ENCODE data around the gene UQCR11. TPM values are rescaled to one million over a fixed set of nuclear protein-coding genes. Genes with fewer than 3 reads are reported as not detected.

Gene UQCR11
- total RNA-seq (100 to 1,000 TPM; 130 to 132 TPM), polyA plus RNA-seq (100 to 1,000 TPM; 545 to 646 (median 558) TPM), total RNA-seq (7.4 to 24.1 (median 13.1) reads per million in 6 experiments)

DNA sequence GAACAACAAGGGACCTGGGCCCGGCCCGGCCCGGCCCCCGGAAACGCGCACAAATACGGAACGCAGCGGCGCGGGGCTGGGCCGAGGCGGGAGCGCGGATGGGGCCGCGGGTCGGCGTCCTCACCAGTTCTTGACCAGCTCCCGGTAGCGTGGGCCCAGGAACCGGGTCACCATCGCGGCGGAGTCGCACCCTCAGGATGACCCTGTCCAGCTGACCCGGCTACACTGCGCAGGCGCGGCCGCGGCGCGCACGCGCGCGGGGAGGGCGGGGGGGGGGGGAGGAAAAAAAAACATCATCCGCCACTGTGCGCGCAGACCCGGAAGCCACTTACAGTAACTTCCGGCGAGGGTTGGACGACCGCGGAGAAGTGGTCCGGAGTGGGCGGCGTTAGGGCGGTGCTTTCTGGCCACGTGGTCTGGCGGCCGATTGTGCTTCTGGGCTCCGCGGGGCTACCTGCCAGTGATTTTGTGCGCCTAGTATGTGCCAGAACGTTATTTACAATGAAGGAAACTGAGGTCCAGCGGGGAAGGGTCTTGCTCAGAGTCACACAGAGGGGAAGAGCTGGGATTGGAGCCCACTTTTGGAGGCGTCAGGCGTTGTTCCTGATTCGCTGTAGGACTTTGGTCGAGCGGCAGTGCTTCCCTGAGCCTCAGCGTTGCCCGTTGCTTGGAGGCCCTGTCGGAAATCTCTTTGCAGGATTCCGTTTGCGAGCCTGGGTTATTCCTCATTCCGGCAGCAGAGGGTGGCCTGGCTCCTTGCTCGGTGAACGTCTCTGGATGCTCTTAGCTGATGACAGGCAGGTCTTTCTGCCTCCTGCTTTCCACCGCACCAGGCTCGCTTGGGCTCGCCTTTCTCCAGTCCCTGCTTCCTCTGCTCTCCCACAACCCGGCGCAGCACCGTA, at the start of gene UQCR11:
Gene UQCR11, minus strand, starts transcription at position 227 of the 902 bp plus-strand sequence. Its CDS starts 53 bp downstream, at position 174.
- Mint-ChIP-seq H3K27me3 (no peaks in the 10 kb centered on the region), H3K4me1 (peaks cover 21 to 68% (median 57%) of the 10 kb centered on the region in 4 donors), H3K36me3 (peaks cover 0 to 3% (median 2%) of the 10 kb centered on the region in 3 donors), H3K27ac (peak within 1 kb of the TSS; percentile 94 to 100 (median 98)), H3K9me3 (no peaks in the 10 kb centered on the region), H3K4me3 (peak within 1 kb of the TSS; percentile 91 to 99 (median 98))
- DNase-seq (peak; percentile 85 to 95 (median 88)), ATAC-seq (peak; percentile 78 to 85)
- POLR2A ChIA-PET = interaction anchor here (0.6 to 4.7 kb wide), 11 partner anchors 9 to 163 kb away, joined by 3 to 52 read pairs (median 6); partner anchors contain the start of genes MBD3 and TCF3

DNA sequence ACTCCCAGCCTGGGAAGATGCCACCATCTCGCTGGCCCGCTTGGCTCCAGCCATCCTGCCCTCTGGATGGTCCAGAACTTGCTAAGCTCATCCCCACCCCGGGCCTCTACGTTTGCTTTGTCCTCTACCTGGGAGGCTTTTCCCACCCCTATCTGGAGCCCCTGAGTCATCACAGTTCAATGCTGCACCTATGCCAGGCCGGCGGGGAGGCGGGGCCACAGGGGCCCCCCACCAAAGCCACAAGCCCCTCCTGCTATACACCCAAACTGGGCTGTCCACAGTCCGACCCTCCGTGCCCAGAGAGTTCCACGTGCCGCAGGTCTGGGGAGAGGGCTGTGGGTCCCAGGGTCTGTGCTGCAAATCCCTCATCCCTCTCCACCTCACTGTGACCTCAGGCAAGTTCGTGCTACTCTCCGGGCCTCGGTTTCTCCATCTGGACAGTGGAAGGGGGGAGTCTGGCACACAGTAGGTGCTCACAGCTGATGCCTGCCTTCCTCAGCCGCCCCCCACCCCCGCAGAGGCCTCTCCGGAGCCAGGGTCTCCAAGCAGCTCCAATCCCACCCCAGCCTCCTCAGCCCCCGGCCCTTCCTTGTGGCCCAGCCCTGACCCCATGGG, 49.0 kb upstream of the UQCR11 start:
- Mint-ChIP-seq H3K9me3 (peaks cover 0 to 2% (median 0%) of the 10 kb centered on the region in 9 donors), H3K27me3 (no peaks in the 10 kb centered on the region), H3K4me1 (peaks cover 9 to 31% (median 14%) of the 10 kb centered on the region in 4 donors), H3K36me3 (peaks cover 0 to 7% (median 0%) of the 10 kb centered on the region in 3 donors), H3K4me3 (peak overlapping the region in 3 of 10 donors; percentile 28 to 62 (median 50)), H3K27ac (peak overlapping the region in 1 of 10 donors; percentile 50)
- no peak for DNase-seq
- POLR2A ChIA-PET = interaction anchor here (0.6 to 4.3 kb wide), 4 partner anchors 15 to 172 kb away, joined by 3 to 37 read pairs (median 4); partner anchors contain the start of gene MBD3
- ATAC-seq = no peak

DNA sequence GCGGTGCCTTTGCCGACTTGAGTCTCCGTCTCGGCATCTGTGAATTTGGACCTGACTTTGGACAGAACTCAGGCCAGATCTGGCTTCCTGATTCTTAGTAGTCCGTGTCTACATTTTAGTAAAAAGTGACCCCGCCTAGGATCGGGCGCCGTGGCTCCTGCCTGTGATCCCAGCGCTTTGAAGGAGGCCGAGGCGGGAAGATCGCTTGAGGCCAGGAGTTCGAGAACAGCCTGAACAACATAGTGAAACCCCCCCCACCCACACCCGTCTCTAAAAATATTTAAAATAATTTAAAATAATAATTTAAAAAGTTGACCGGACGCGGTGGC, 48.0 kb upstream of the UQCR11 start:
- peaks cover 0 to 14% (median 0%) of the 10 kb centered on the region in 3 donors for H3K36me3 Mint-ChIP-seq
- DNase-seq (no peak), ATAC-seq (no peak)
- POLR2A ChIA-PET = interaction anchor here (0.6 to 4.3 kb wide), 9 partner anchors 28 to 587 kb away, joined by 3 to 37 read pairs (median 4); partner anchors contain the start of genes ARHGAP45, CIRBP, FAM174C and MBD3
- H3K9me3 Mint-ChIP-seq = peaks cover 0 to 2% (median 0%) of the 10 kb centered on the region in 9 donors
- H3K27me3 Mint-ChIP-seq = no peaks in the 10 kb centered on the region
- peak overlapping the region; percentile 65 to 92 (median 82) for H3K4me3 Mint-ChIP-seq
- H3K27ac Mint-ChIP-seq = peak overlapping the region; percentile 82 to 98 (median 93)
- peaks cover 12 to 34% (median 15%) of the 10 kb centered on the region in 4 donors for H3K4me1 Mint-ChIP-seq

DNA sequence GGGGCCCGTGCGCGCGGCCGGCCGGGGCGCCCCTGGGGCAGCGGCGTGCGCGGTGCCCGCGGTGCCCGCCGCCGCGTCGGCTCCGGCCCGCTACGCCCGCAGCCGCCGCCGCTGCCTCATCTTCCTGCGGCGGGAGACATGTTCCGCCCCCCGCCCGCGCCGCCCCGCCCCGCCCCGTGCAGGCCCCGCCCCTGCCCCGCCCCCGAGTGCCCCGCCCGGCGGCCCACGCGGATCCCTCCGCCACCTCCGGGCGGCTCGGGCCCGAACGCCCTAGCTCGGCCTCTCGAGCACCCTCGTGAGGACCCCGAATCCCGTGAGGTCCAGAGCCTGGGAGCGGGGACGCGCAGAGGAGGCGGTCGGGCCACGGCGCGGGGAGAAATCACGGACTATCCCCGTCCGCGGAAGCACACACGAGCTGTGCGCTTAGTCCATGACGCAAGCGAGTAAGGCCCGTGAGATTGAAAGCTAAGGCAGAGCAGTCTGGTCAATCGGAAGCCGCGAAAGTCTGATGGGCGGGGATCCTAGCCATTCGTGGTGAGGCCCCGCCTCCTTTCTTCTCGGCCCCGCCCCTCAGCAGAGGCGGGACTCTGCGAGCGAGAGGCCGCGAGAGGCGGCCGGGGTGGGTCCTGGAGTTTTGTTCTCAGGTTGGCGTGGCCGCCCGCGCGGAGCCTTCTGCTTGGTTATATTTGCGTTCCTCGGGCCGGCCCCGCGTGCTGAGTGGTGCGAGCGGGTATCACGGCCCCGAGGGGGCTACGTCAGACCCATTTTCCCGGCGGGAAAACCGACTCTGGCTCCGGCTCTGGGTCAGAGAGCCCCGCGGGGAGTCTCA, 47.4 kb upstream of the UQCR11 start, which contains the start of gene TCF3:
Gene TCF3, minus strand, starts transcription at position 145 of the 829 bp plus-strand sequence. CDS start 2,367 bp downstream, outside the sequence.
- peaks cover 0 to 14% (median 0%) of the 10 kb centered on the region in 3 donors for H3K36me3 Mint-ChIP-seq
- ATAC-seq (peak; percentile 86 to 88), DNase-seq (peak; percentile 96 to 100 (median 98))
- H3K4me1 Mint-ChIP-seq = peaks cover 12 to 36% (median 15%) of the 10 kb centered on the region in 4 donors
- POLR2A ChIA-PET = interaction anchor here (0.6 to 4.3 kb wide), 11 partner anchors 27 to 715 kb away, joined by 3 to 37 read pairs (median 4); partner anchors contain the start of genes ARHGAP45, CIRBP, FAM174C and MBD3
- peak within 1 kb of the TSS; percentile 87 to 97 (median 92) for H3K4me3 Mint-ChIP-seq
- H3K27ac Mint-ChIP-seq = peak within 1 kb of the TSS; percentile 90 to 98 (median 97)
- no peaks in the 10 kb centered on the region for H3K27me3 Mint-ChIP-seq
- peaks cover 0 to 2% (median 0%) of the 10 kb centered on the region in 9 donors for H3K9me3 Mint-ChIP-seq

DNA sequence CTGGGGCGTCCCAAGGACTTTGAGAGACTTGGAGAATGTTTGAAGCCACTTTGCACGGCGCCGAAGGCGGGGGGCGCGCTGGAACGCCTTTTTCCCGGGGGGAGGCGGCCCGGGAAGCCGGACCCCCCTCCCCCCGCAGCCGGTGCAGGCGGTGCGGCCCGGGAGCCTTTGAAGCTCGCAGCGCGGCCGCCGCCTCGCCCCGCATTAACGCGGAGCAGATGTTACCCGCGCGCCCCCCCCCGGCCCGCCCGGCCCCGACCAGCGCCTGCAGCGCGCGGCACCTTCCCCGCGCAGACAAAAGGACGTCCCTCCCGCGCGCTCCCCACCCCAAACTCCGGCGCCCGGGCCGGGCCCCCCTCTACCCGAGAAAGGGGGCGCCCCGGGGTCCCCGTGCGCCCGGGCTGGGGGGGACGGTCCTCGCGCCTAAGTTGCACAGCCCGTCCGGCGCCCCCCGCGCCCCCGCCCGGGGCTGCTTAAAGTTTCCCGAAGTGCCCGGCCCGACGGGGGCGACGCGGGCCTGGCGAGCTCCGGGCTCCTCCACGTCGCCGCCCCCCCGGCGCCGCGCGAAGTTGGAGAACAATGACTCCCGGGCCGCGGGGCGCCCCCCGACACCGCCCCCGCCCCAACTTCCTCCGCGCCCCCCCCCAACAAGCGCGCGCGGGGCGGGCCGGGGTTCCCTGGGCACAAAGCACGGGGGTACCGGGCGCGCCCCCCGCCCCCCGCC, 46.5 kb upstream of the UQCR11 start:
- peaks cover 0 to 2% (median 0%) of the 10 kb centered on the region in 9 donors for H3K9me3 Mint-ChIP-seq
- H3K4me1 Mint-ChIP-seq = peaks cover 10 to 33% (median 15%) of the 10 kb centered on the region in 4 donors
- DNase-seq = peak; percentile 36 to 70 (median 55)
- POLR2A ChIA-PET = interaction anchor here (0.6 to 4.3 kb wide), 12 partner anchors 10 to 383 kb away, joined by 3 to 37 read pairs (median 4); partner anchors contain the start of genes CIRBP, FAM174C, MBD3 and UQCR11
- no peaks in the 10 kb centered on the region for H3K27me3 Mint-ChIP-seq
- peak overlapping the region; percentile 87 to 97 (median 92) for H3K4me3 Mint-ChIP-seq
- H3K36me3 Mint-ChIP-seq = peaks cover 0 to 14% (median 0%) of the 10 kb centered on the region in 3 donors
- peak; percentile 13 to 27 for ATAC-seq
- H3K27ac Mint-ChIP-seq = peak overlapping the region; percentile 86 to 98 (median 96)

DNA sequence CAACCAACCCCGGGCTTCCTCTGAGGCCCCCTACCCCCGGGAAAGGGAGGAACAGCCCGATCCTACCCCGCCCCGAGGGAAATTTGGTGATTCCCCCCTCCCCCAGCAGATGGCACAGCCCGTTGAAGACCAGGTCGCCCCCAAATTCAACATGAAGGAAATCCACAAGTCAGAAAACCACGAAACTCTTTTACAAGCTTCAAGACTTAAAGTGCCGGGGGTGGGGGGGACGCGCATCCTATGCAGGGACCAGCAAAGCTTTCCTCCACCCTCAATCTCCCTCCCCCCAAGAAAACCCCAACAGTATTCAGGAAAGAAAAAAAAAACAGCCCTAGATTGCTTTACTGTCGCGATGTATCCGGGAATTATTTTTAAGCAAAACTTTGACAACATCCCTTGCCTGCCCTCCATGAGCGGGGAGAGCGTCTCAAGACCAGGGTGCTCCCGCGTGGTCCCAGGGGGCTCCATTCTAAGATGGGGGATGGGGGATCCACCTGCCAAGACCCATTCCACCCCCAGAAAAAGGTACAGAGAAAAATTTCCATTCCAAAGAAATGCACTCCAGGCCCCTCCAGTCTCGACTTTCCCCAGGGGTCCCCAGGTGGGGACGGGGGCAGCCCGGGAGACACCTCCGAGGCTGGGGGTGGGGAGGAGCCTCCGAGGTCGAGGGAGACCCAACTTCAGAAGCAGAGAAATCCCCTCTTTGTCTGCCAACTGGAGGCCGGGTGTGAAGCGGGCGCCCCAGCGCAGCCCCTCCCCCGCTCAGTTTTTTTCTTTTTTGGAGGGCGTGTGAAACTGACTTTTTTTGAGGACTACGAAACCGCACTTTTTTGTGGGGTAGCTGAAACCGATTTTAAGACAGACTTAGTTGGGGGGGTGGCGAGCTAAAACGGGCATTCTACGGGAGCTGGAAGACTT, 45.6 kb upstream of the UQCR11 start:
- peak overlapping the region; percentile 86 to 98 (median 96) for H3K27ac Mint-ChIP-seq

DNA sequence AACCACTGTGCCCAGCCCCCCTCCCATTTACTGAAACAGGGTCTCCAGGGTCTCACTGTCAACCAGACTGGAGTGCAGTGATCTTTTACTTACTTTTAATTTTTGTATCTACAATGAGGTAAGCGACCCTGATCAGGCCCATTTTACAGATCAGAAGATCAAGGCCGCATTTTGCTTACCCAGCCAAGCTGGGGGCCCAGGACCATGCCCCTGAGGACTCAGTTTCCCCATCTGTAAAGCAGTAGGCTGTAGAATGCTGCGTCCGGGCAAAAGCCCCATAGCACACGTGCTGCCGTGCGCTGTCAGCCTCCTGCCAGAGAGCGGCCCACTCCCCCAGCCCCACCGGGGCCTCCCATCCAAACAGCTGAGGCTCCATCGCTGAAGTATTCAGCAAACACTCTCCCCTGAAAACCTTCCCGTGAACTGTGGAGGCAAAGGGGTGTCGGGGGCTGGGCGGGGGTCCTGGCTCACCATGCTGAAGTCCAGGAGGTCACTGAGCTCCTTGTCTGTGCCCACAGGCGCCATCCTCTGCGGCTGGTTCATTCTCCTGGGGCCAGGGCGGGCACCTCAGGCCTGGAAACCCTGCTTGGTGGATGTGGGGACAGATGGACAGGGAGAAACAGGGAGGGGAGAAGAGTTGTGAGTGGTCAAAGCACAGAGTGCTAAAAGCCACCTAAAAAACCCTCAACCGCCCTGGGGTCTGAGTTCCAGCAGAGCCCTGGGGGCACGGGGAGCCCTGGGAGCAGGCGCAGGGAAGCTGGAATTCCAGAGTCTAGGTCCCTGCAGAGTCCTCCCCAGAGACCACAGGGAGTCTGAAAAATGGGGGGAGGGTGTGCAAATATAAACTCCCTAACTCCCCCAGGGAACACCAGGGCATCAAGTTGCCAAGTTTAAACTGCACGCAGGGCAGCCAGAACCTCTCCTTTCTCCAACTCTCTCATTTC, 44.7 kb upstream of the UQCR11 start:
- Mint-ChIP-seq H3K9me3 (peaks cover 0 to 2% (median 0%) of the 10 kb centered on the region in 9 donors), H3K27me3 (no peaks in the 10 kb centered on the region), H3K4me3 (peak overlapping the region; percentile 87 to 97 (median 92)), H3K27ac (peak overlapping the region; percentile 83 to 98 (median 96)), H3K4me1 (peaks cover 14 to 32% (median 24%) of the 10 kb centered on the region in 4 donors), H3K36me3 (peaks cover 0 to 25% (median 0%) of the 10 kb centered on the region in 3 donors)
- ATAC-seq (no peak), DNase-seq (no peak)
- POLR2A ChIA-PET = interaction anchor here (0.5 to 4.3 kb wide), 6 partner anchors 10 to 311 kb away, joined by 3 to 37 read pairs (median 3); partner anchors contain the start of genes MBD3 and UQCR11

More for the DNA sequence above, 45.6 kb upstream of the UQCR11 start:
- DNase-seq = peak; percentile 37 to 85 (median 82)
- no peaks in the 10 kb centered on the region for H3K27me3 Mint-ChIP-seq
- H3K36me3 Mint-ChIP-seq = peaks cover 0 to 18% (median 0%) of the 10 kb centered on the region in 3 donors
- peak overlapping the region; percentile 87 to 97 (median 92) for H3K4me3 Mint-ChIP-seq
- peak; percentile 29 to 41 for ATAC-seq
- POLR2A ChIA-PET = interaction anchor here (0.5 to 4.3 kb wide), 11 partner anchors 9 to 310 kb away, joined by 3 to 37 read pairs (median 3); partner anchors contain the start of genes MBD3 and UQCR11
- H3K9me3 Mint-ChIP-seq = peaks cover 0 to 2% (median 0%) of the 10 kb centered on the region in 9 donors
- peaks cover 10 to 36% (median 16%) of the 10 kb centered on the region in 4 donors for H3K4me1 Mint-ChIP-seq

DNA sequence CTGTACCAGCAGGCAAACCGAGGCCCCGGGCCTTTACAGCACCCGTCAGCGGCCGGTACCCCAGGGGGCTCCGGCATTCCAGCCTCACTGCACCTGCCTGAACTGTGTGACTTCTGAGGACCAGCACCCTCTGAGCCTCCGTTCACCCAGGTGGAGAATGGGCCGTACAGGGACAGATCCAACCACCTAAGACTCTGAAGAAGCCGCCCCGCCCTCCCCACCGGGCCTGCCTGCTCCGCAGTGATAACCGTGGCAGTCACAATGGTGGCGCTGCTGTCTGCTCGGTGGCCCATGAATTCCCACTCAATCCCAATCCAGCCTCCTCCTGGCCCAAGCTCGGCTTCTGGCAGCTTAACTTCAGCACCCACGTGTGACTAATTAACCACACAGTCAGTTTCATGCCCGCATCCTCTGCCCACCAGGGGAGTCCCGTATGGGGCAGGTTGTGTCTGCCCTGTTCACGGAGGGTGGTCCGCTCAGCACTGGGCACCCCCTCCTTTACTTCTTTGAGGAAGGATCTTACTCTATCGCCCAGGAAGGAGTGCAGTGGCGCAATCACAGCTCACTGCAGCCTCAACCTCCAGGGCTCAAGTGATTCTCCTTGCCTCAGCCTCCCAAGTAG, 43.8 kb upstream of the UQCR11 start:
- no peak for ATAC-seq
- Mint-ChIP-seq H3K27me3 (no peaks in the 10 kb centered on the region), H3K9me3 (peaks cover 0 to 2% (median 0%) of the 10 kb centered on the region in 9 donors), H3K27ac (peak overlapping the region in 6 of 10 donors; percentile 22 to 80 (median 64)), H3K36me3 (peaks cover 0 to 25% (median 0%) of the 10 kb centered on the region in 3 donors), H3K4me1 (peaks cover 14 to 32% (median 24%) of the 10 kb centered on the region in 4 donors), H3K4me3 (peak overlapping the region in 3 of 10 donors; percentile 29 to 60 (median 58))
- POLR2A ChIA-PET = no interaction called here
- no peak for DNase-seq

DNA sequence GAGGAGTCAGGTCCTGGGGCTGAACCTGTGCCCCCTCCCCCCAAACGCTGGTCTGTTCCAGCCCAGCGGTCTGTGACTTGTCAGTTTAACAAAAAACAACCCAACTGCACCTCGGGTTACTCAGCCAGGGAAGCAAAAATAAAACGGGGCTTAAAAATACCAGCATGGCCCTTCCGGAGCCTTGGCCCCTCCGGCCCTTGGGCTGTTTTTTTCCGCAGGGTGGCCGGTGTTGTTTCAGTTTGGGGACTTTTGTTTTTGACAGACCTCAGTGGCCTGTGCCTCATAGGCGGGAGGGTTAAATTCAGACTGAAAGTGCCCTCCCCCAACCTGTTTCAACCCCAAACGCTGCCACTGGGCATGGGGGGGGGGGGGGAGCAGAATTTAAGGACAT, 43.2 kb upstream of the UQCR11 start:
- Mint-ChIP-seq H3K36me3 (peaks cover 0 to 25% (median 0%) of the 10 kb centered on the region in 3 donors), H3K4me1 (peaks cover 14 to 32% (median 24%) of the 10 kb centered on the region in 4 donors), H3K27ac (peak overlapping the region in 1 of 10 donors; percentile 67), H3K27me3 (no peaks in the 10 kb centered on the region), H3K4me3 (peak overlapping the region in 1 of 10 donors; percentile 60), H3K9me3 (peaks cover 0 to 2% (median 0%) of the 10 kb centered on the region in 9 donors)
- POLR2A ChIA-PET = no interaction called here
- ATAC-seq = no peak
- DNase-seq = no peak

Data from naive thymus-derived CD8-positive, alpha-beta T cell (primary cell).